ENCODE results near the gene EMC10. TPM values are rescaled to one million over a fixed set of nuclear protein-coding genes. Genes with fewer than 3 reads are reported as not detected.

The EMC10 gene
- total RNA-seq, 2 experiments from 2014 or later: 28.7 to 31.2 TPM

DNA sequence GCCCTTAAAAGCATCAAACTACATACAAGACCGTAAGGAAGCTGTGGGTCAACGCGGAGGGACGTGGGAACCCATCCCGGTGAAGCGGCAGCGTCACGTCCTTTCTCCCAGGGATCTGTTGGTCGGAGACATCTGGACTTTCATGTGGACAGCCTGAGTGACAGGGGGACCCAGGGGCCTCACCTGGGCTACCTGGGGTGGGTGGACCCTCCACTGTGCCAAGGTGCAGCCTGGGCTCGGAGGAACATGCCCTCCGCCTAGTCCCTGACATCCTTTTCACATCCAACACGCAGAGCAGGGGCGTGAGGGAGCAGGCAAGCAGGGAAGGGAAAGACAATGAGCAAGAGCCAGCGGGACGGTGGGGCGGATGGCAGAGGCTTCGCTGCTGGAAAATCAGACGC is 14.1 kb downstream of the EMC10 start:
- CTCF ChIA-PET: interaction anchor here (0.8 kb wide), 1 partner anchor 47 kb away, joined by 3 read pairs; no protein-coding TSS in a partner anchor
- Mint-ChIP-seq H3K36me3 (ENCODE audit: low read depth) (peaks cover 15% of the 10 kb centered on the region), H3K4me3 (no peak overlapping the region), H3K27ac (no peak overlapping the region), H3K9me3 (peaks cover 5% of the 10 kb centered on the region), H3K4me1 (ENCODE audit: low read depth) (peaks cover 21% of the 10 kb centered on the region), H3K27me3 (no peaks in the 10 kb centered on the region)
- POLR2A ChIA-PET: no interaction called here
- DNase-seq: no peak
- intact Hi-C loops (cut with micrococcal nuclease): no loop called here
- TF ChIP-seq, protein P1, sequence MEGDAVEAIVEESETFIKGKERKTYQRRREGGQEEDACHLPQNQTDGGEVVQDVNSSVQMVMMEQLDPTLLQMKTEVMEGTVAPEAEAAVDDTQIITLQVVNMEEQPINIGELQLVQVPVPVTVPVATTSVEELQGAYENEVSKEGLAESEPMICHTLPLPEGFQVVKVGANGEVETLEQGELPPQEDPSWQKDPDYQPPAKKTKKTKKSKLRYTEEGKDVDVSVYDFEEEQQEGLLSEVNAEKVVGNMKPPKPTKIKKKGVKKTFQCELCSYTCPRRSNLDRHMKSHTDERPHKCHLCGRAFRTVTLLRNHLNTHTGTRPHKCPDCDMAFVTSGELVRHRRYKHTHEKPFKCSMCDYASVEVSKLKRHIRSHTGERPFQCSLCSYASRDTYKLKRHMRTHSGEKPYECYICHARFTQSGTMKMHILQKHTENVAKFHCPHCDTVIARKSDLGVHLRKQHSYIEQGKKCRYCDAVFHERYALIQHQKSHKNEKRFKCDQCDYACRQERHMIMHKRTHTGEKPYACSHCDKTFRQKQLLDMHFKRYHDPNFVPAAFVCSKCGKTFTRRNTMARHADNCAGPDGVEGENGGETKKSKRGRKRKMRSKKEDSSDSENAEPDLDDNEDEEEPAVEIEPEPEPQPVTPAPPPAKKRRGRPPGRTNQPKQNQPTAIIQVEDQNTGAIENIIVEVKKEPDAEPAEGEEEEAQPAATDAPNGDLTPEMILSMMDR (IDR thresholded peaks at IDR 0.05): no peak
- no peak for ATAC-seq

DNA sequence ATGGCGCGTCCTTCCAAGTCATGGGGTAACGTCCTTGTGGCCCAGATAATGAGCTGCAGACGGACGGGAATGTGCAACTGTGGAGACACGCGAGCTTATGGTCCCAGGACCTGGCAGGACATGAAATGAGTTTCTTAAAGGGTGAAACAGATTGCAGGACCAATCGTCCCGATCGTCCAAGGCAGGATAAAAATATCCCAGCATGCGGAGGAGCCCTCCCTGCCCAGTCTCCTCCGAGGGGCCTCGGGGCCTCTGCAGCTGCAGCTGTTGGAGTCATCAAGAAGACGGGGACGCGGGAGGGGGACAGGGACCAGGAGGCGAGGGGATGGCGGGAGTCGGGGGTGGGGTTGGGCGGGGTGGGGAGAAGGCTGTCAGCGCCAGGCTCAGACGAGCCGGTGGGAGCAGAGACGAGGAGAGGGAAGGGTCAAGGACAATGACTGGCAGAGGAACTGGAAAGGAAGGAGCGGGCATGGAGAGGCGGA is 14.7 kb downstream of the EMC10 start:
- ChIA-PET POLR2A (no interaction called here), CTCF (interaction anchor here (0.8 kb wide), 1 partner anchor 47 kb away, joined by 3 read pairs; no protein-coding TSS in a partner anchor)
- Mint-ChIP-seq H3K4me3 (no peak overlapping the region), H3K9me3 (peaks cover 5% of the 10 kb centered on the region), H3K27ac (no peak overlapping the region), H3K4me1 (ENCODE audit: low read depth) (peaks cover 21% of the 10 kb centered on the region), H3K36me3 (ENCODE audit: low read depth) (peaks cover 9% of the 10 kb centered on the region), H3K27me3 (no peaks in the 10 kb centered on the region)
- DNase-seq (no peak), ATAC-seq (no peak)
- TF ChIP-seq, protein P1 (IDR thresholded peaks at IDR 0.05): no peak
- intact Hi-C loops (cut with micrococcal nuclease): no loop called here

DNA sequence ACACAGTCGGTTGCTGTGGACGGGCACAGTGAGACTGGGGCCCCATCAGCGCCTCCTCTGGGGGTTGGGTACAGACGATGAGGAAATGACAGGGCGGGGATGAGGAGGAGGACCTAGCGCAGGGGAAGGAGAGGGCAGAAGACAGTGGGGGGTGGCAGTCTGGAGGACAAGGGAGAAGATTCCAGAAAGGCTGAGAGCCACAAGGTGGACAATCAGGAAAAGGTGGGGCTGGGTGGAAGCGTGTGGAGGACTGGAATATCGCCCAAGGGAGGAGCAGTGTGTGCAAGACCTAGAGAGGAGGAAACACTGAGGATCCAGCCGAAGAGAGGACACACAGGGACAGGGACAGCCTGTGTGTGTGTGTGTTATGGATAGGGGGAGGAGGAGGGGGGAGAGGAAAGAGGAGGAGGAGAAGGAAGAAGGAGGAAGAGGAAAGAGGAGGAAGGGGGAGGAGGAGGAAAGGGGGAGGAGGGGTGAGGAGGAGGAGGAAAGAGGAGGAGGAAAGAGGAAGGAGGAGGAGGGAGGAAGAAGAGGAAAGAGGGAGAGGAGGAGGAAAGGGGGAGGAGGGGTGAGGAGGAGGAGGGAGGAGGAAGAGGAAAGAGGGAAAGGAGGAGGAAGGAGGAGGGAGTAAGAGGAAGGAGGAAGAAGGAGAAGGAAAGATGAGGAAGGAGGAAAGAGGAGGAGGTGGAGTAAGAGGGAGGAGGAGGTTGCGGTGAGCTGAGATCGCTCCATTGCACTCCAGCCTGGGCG is 16.2 kb downstream of the EMC10 start:
- CTCF ChIA-PET: no interaction called here
- TF ChIP-seq, protein P1 (IDR thresholded peaks at IDR 0.05): no peak
- Mint-ChIP-seq H3K36me3 (ENCODE audit: low read depth) (peaks cover 4% of the 10 kb centered on the region), H3K9me3 (no peaks in the 10 kb centered on the region), H3K4me3 (peak overlapping the region; percentile 34), H3K27me3 (no peaks in the 10 kb centered on the region), H3K4me1 (ENCODE audit: low read depth) (peaks cover 21% of the 10 kb centered on the region), H3K27ac (peak overlapping the region; percentile 70)
- intact Hi-C loops (cut with micrococcal nuclease): no loop called here
- DNase-seq (peak; percentile 69), ATAC-seq (peak; percentile 97)
- POLR2A ChIA-PET: no interaction called here

DNA sequence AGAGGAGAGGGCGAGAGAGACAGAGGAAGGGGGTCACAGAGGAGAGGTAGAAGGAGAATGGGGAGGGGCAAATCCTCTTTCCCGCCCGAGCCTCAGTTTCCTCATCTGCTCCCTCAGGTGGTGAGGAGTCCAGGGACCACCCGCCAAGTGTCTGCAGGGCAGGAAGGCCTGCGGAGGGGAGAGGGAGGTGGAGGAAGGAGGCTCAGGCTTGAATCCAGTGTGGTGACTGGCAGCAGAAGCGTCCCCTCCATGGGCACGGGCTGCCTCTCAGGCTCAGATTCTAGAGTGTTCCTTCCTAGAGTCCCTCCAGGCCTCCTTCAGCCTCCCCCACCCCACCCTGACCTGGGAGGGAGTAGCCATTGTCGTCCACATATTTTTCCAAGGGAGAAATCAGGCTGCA is 16.9 kb downstream of the EMC10 start:
- Mint-ChIP-seq H3K36me3 (ENCODE audit: low read depth) (peaks cover 4% of the 10 kb centered on the region), H3K4me1 (ENCODE audit: low read depth) (peaks cover 19% of the 10 kb centered on the region), H3K9me3 (no peaks in the 10 kb centered on the region), H3K27me3 (no peaks in the 10 kb centered on the region), H3K27ac (no peak overlapping the region), H3K4me3 (no peak overlapping the region)
- ATAC-seq (no peak), DNase-seq (no peak)
- ChIA-PET CTCF (no interaction called here), POLR2A (no interaction called here)
- TF ChIP-seq, protein P1 (IDR thresholded peaks at IDR 0.05): no peak
- intact Hi-C loops (cut with micrococcal nuclease): no loop called here
